Measurements from ENCODE around the gene ZNF483. TPM values are rescaled to one million over a fixed set of nuclear protein-coding genes. Genes with fewer than 3 reads are reported as not detected.
"Not testable (repeated sequence)": the region's sequence is repeated elsewhere in the genome, so short reads cannot be mapped to it uniquely, and the experiment has no call there.

Gene ZNF483
- total RNA-seq, 2 donors from 2014 or later = 6.7 to 8.6 TPM

- Histone ChIP-seq H3K4me1 (no peaks in the 10 kb centered on the region), H3K36me3 (replicated peaks in 1 of 2; ENCODE audit: insufficient read depth in 1 of 2, low read depth in 2 of 2) (peaks cover 0 to 4% of the 10 kb centered on the region in 2 donors), H3K4me3 (no peak overlapping the region), H3K27ac (no peak overlapping the region), H3K27me3 (no peaks in the 10 kb centered on the region), H3K9me3 (peaks cover 0 to 2% (median 0%) of the 10 kb centered on the region in 3 donors)
- TF ChIP-seq POLR2A (IDR thresholded peaks at IDR 0.05) = no peak
- TF ChIP-seq, protein P1, sequence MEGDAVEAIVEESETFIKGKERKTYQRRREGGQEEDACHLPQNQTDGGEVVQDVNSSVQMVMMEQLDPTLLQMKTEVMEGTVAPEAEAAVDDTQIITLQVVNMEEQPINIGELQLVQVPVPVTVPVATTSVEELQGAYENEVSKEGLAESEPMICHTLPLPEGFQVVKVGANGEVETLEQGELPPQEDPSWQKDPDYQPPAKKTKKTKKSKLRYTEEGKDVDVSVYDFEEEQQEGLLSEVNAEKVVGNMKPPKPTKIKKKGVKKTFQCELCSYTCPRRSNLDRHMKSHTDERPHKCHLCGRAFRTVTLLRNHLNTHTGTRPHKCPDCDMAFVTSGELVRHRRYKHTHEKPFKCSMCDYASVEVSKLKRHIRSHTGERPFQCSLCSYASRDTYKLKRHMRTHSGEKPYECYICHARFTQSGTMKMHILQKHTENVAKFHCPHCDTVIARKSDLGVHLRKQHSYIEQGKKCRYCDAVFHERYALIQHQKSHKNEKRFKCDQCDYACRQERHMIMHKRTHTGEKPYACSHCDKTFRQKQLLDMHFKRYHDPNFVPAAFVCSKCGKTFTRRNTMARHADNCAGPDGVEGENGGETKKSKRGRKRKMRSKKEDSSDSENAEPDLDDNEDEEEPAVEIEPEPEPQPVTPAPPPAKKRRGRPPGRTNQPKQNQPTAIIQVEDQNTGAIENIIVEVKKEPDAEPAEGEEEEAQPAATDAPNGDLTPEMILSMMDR (IDR thresholded peaks at IDR 0.05) = no peak
- DNase-seq (no peak), ATAC-seq (no peak)
- intact Hi-C loops (cut with DNase I) = no loop called here
These were observed 36.3 kb downstream of the ZNF483 start for GRCh38 chr9:111561165-111561719.

DNA sequence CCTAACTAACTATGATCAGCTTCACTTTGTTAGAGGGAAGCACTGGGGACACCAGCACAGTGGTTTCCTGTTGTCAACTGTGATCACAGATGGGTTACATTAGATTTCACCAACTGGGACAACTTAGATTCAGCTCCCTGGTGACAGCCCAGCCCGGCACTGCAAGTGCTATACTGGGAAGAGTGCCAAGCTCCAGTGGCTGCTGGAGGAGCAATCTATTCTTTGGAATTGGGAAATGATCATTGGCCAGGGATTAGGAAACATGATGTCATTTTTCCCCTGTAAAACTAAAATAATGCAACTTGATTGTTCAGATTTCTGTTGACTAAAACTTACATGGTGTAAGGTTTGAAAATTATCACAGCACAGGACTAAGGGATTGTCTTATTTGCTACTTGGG, 41.3 kb downstream of the ZNF483 start:
- intact Hi-C loops (cut with DNase I) = no loop called here
- WGBS, 2 donors = 43 to 54% methylated on average over 1 of the region's 1 CpG
- Histone ChIP-seq H3K4me3 (no peak overlapping the region), H3K9me3 (no peaks in the 10 kb centered on the region), H3K27ac (no peak overlapping the region), H3K36me3 (replicated peaks in 1 of 2; ENCODE audit: insufficient read depth in 1 of 2, low read depth in 2 of 2) (peaks cover 22% of the 10 kb centered on the region in 2 donors), H3K27me3 (no peaks in the 10 kb centered on the region), H3K4me1 (no peaks in the 10 kb centered on the region)
- TF ChIP-seq, protein P1 (IDR thresholded peaks at IDR 0.05) = no peak
- no peak for TF ChIP-seq POLR2A (IDR thresholded peaks at IDR 0.05)
- DNase-seq = peak in 3 of 4 donors; percentile 7 to 14 (median 13)
- ATAC-seq = no peak

DNA sequence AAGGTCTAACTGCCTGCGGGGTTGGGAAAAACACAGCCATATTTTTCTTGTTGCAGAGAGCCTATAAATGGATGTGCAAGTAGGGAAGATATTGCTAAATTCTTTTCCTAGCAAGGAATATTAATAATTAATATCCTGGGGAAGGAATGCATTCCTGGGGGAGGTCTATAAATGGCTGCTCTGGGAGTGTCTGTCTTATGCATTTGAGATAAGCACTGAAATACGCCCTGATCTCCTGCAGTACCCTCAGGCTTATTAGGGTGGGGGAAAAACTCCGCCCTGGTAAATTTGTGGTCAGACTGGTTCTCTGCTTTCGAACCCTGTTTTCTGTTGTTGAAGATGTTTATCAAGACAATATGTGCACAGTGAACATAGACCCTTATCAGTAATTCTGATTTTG, 43.1 kb downstream of the ZNF483 start:
- H3K9me3 ChIP-seq; H3K27me3 ChIP-seq; H3K4me3 ChIP-seq; H3K27ac ChIP-seq; DNase-seq; ATAC-seq; H3K4me1 ChIP-seq; intact Hi-C loops (cut with DNase I): not testable (repeated sequence)
- peaks cover 22% of the 10 kb centered on the region in 2 donors for H3K36me3 ChIP-seq (replicated peaks in 1 of 2; ENCODE audit: insufficient read depth in 1 of 2, low read depth in 2 of 2)
- WGBS, 2 donors = 92 to 99% methylated on average over 4 of the region's 4 CpGs

DNA sequence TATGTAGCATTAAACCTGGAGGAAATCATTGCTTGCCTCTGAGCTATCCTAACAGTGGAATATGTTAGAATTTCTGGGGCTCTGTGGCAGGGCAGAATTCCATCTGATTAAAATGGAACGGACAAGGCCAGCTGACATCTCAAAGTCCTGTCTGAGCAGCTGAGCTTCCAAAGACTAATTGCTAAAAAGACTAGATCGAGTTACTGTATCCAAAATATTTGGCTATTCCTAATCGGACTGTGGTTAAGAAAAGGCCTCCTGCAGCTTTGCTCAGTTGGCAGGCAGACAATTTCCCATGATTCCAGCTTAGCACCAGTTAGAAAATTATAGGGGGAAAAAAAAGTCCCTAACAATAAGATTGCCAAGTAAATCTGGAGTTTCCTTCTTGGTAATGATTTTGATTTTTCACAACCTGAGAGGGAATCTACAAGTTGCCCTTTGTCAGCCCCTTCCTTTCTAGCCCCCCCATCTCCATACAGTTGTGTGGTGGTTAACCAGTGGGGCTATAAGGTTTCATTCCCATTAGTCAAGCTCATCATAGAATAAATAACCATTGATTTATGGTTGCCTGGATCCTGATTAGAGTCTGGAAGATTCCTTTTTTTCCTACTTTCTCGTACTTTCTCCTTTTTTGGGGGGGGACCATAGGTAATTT, 48.1 kb downstream of the ZNF483 start:
- peak overlapping the region in 1 of 4 donors; percentile 27 for H3K27ac ChIP-seq
- DNase-seq = peak in 2 of 4 donors; percentile 11 to 22
- no peaks in the 10 kb centered on the region for H3K4me1 ChIP-seq
- no peaks in the 10 kb centered on the region for H3K27me3 ChIP-seq
- 67 to 74% methylated on average over 4 of the region's 4 CpGs for WGBS, 2 donors
- no peak for ATAC-seq
- intact Hi-C loops (cut with DNase I) = no loop called here
- H3K9me3 ChIP-seq = no peaks in the 10 kb centered on the region
- peaks cover 14 to 28% of the 10 kb centered on the region in 2 donors for H3K36me3 ChIP-seq (replicated peaks in 1 of 2; ENCODE audit: insufficient read depth in 1 of 2, low read depth in 2 of 2)
- H3K4me3 ChIP-seq = no peak overlapping the region
- TF ChIP-seq, protein P1 (IDR thresholded peaks at IDR 0.05) = no peak
- TF ChIP-seq POLR2A (IDR thresholded peaks at IDR 0.05) = no peak

GRCh38 chr9:111582888-111583287, 57.9 kb downstream of the ZNF483 start:
- H3K27me3 ChIP-seq = no peaks in the 10 kb centered on the region
- DNase-seq (no peak), ATAC-seq (no peak)
- intact Hi-C loops (cut with DNase I) = no loop called here
- WGBS, 2 donors = 80 to 81% methylated on average over 3 of the region's 3 CpGs
- no peaks in the 10 kb centered on the region for H3K4me1 ChIP-seq
- H3K36me3 ChIP-seq (replicated peaks in 1 of 2; ENCODE audit: insufficient read depth in 1 of 2, low read depth in 2 of 2) = peaks cover 0 to 17% of the 10 kb centered on the region in 2 donors
- no peak for TF ChIP-seq POLR2A (IDR thresholded peaks at IDR 0.05)
- TF ChIP-seq, protein P1 (IDR thresholded peaks at IDR 0.05) = no peak
- H3K4me3 ChIP-seq = no peak overlapping the region
- H3K9me3 ChIP-seq = no peaks in the 10 kb centered on the region
- H3K27ac ChIP-seq = no peak overlapping the region

Data from body of pancreas (tissue), 4 donors.